ENCODE measurements around the gene DXO.
"Not testable (repeated sequence)": the region's sequence is repeated elsewhere in the genome, so short reads cannot be mapped to it uniquely, and the experiment has no call there.

The DXO gene

GRCh38 chr6:31994421-31994820, 22.5 kb upstream of the DXO start:
- DNase-seq (ENCODE audit: low read depth); H3K4me3 ChIP-seq (ENCODE audit: control insufficient read depth, low read depth, low read length): not testable (repeated sequence)

GRCh38 chr6:31989363-31989762, 17.4 kb upstream of the DXO start:
- not testable (repeated sequence) for DNase-seq (ENCODE audit: low read depth); H3K4me3 ChIP-seq (ENCODE audit: control insufficient read depth, low read depth, low read length)

GRCh38 chr6:31981744-31982143, 9.8 kb upstream of the DXO start, which contains the start of gene C4A:
Gene C4A, plus strand, starts transcription at chr6:31982057. Its CDS starts 51 bp downstream, at chr6:31982108.
- not testable (repeated sequence) for H3K4me3 ChIP-seq (ENCODE audit: control insufficient read depth, low read depth, low read length); DNase-seq (ENCODE audit: low read depth)

DNA sequence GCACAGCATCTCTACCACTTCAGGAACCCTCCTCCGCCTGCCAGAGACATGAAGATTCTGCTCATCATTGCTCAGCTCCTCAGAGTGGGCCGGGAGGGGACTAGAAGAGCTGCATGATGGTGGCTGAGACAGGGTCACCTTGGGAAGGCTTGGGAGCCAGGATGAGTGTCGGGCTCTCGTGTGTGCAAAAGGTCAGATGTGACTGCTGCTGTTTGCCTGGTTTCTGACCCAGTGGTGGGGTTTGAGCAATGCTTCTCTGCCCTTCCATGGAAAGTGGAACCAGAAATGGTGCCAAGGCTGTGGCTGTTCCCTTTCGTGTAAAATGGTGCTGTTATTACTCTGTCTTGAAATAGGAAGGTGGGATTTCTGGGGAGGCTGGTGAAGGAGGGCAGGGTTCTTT, 9.1 kb upstream of the DXO start:
- DNase-seq (ENCODE audit: low read depth); H3K4me3 ChIP-seq (ENCODE audit: control insufficient read depth, low read depth, low read length): not testable (repeated sequence)

GRCh38 chr6:31980195-31980876, 8.4 kb upstream of the DXO start:
- not testable (repeated sequence) for DNase-seq (ENCODE audit: low read depth); H3K4me3 ChIP-seq (ENCODE audit: control insufficient read depth, low read depth, low read length)

- TF ChIP-seq CTCF (conservative IDR thresholded peaks at IDR 0.05; ENCODE audit: control insufficient read depth, insufficient read depth, low read depth, low read length), result no peak
- no peak overlapping the region for H3K4me3 ChIP-seq (ENCODE audit: control insufficient read depth, low read depth, low read length)
- no peak for DNase-seq (ENCODE audit: low read depth)
Measured at GRCh38 chr6:31979238-31979898, 7.4 kb upstream of the DXO start.

DNA sequence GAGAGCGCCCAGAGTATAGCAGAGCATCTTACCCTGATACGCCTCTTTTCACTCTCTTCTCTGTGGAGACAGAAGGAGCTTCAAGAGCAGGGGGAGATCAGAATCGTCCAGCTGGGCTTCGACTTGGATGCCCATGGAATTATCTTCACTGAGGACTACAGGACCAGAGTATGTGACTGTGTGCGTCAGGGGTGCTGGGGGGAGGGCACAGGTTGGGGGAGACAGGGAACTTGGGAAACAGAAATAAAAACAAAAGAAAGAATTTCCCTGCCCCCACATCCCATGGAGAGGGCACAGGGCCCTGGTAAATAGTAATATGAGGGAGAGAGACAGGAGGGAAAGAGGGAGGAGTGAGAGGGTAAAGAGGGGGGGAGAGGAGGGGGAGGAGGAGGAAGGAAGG, 6.9 kb upstream of the DXO start:
- H3K4me3 ChIP-seq (ENCODE audit: control insufficient read depth, low read depth, low read length), result no peak overlapping the region
- TF ChIP-seq CTCF (conservative IDR thresholded peaks at IDR 0.05; ENCODE audit: control insufficient read depth, insufficient read depth, low read depth, low read length), result no peak
- no peak for DNase-seq (ENCODE audit: low read depth)

DNA sequence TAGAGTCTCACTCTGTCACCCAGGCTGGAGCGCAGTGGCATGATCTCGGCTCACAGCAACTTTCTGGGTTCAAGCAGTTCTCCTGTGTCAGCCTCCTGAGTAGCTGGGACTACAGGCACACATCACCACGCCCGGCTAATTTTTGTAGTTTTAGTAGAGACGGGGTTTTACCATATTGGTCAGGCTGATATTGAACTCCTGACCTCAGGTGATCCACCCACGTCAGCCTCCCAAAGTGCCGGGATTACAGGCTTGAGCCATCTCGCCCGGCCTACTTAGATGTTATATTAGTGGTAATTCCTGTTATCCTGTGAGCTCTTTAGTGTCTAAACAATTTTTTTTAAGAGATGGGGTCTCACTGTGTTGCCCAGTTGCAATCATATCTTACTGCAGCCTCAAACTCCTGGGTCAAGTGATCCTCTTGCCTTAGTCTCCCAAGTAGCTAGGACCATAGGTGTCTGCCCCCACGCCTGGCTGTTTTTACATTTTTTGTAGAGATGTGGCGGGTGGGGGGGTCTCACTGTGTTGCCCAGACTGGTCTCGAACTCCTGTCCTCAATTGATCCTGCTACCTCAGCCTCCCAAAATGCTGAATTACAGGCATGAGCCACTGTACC, 6.0 kb upstream of the DXO start:
- DNase-seq (ENCODE audit: low read depth), result no peak
- TF ChIP-seq CTCF (conservative IDR thresholded peaks at IDR 0.05; ENCODE audit: control insufficient read depth, insufficient read depth, low read depth, low read length), result no peak
- H3K4me3 ChIP-seq (ENCODE audit: control insufficient read depth, low read depth, low read length), result no peak overlapping the region

DNA sequence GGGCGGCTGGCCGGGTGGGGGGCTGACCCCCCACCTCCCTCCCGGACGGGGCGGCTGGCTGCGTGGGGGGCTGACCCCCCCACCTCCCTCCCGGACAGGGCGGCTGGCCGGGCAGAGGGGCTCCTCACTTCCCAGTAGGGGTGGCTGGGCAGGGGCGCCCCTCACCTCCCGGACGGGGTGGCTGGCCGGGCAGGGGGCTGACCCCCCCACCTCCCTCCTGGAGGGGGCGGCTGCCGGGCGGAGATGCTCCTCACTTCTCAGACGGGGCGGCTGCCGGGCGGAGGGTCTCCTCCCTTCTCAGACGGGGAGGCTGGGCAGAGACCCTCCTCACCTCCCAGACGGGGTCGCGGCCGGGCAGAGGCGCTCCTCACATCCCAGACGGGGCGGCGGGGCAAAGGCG, 4.1 kb upstream of the DXO start:
- H3K4me3 ChIP-seq (ENCODE audit: control insufficient read depth, low read depth, low read length); DNase-seq (ENCODE audit: low read depth): not testable (repeated sequence)

- peak overlapping the region; percentile 93 for H3K4me3 ChIP-seq (ENCODE audit: control insufficient read depth, low read depth, low read length)
- DNase-seq (ENCODE audit: low read depth), result peak; percentile 63
- no peak for TF ChIP-seq CTCF (conservative IDR thresholded peaks at IDR 0.05; ENCODE audit: control insufficient read depth, insufficient read depth, low read depth, low read length)
Measured at GRCh38 chr6:31972709-31973350, 892 bp upstream of the DXO start.
